Activated CD4-positive, alpha-beta memory T cell treated with anti-CD3 and anti-CD28 coated beads, Interleukin-2, amount 10 ng/mL, durations not matched to agents 7 days and 5 days (primary cell): Measurements from ENCODE around the gene NACAD. TPM values are rescaled to one million over a fixed set of nuclear protein-coding genes. Genes with fewer than 3 reads are reported as not detected.

Experiments
- CTCF ChIA-PET: fragments of 350-600 bp; sonication (Branson Sonifier 250); formaldehyde crosslinking; loops from one replicate; lab custom pipeline; 2021; ENCODE audit warnings: antibody characterized with exemption, inconsistent platforms; lab: Charles Lee
- POLR2A ChIA-PET: fragments of 350-600 bp; sonication (Branson Sonifier 250); formaldehyde crosslinking; loops from one replicate; lab custom pipeline; 2021; ENCODE audit warnings: antibody characterized with exemption; lab: Charles Lee
- DNase-seq: peaks from one replicate; pipeline ENCODE4 v3.0.0-alpha.2; 2020
- H3K27ac Mint-ChIP-seq: one replicate; pipeline ENCODE4 v1.8.0; 2021; ENCODE audit warnings: mild to moderate bottlenecking, mixed read lengths
- H3K27me3 Mint-ChIP-seq: one replicate; pipeline ENCODE4 v1.8.0; 2021; ENCODE audit warnings: mixed read lengths
- H3K36me3 Mint-ChIP-seq: one replicate; pipeline ENCODE4 v1.8.0; 2021; ENCODE audit warnings: low read depth, mixed read lengths
- H3K4me1 Mint-ChIP-seq: one replicate; pipeline ENCODE4 v1.8.0; 2021; ENCODE audit warnings: mixed read lengths
- H3K4me3 Mint-ChIP-seq: one replicate; pipeline ENCODE4 v1.8.0; 2021; ENCODE audit warnings: mild to moderate bottlenecking, mixed read lengths
- H3K9me3 Mint-ChIP-seq: one replicate; pipeline ENCODE4 v1.8.0; 2021; ENCODE audit warnings: mixed read lengths
- total RNA-seq, 2 experiments: library from RNA; stranded (reverse); gene quantifications; one replicate each; pipeline ENCODE4 v1.2.3, GENCODE V29; 2021

The NACAD gene
- total RNA-seq, 2 experiments from 2014 or later, result 0.60 TPM; not detected in 1

GRCh38 chr7:45053941-45054340, 34.8 kb downstream of the NACAD start:
- ChIA-PET CTCF (no interaction called here), POLR2A (interaction anchor here (0.5 to 1.2 kb wide), 5 partner anchors 53 to 97 kb away, joined by 3 read pairs; partner anchors contain the start of gene CCM2)
- no peak overlapping the region for H3K4me3 Mint-ChIP-seq
- H3K4me1 Mint-ChIP-seq, result peaks cover 20% of the 10 kb centered on the region
- no peak overlapping the region for H3K27ac Mint-ChIP-seq
- H3K36me3 Mint-ChIP-seq, result peaks cover 78% of the 10 kb centered on the region
- no peak for DNase-seq
- H3K27me3 Mint-ChIP-seq, result no peaks in the 10 kb centered on the region
- H3K9me3 Mint-ChIP-seq, result no peaks in the 10 kb centered on the region

- H3K36me3 Mint-ChIP-seq, result peaks cover 80% of the 10 kb centered on the region
- H3K9me3 Mint-ChIP-seq, result no peaks in the 10 kb centered on the region
- CTCF ChIA-PET, result interaction anchor here (1.4 kb wide), 1 partner anchor 83 kb away, joined by 6 read pairs; no protein-coding TSS in a partner anchor
Measured at GRCh38 chr7:45053401-45053800, 35.4 kb downstream of the NACAD start.

GRCh38 chr7:45052011-45052410, 36.8 kb downstream of the NACAD start:
- peak overlapping the region; percentile 3 for H3K27ac Mint-ChIP-seq
- H3K27me3 Mint-ChIP-seq, result no peaks in the 10 kb centered on the region
- no peak for DNase-seq
- peaks cover 76% of the 10 kb centered on the region for H3K36me3 Mint-ChIP-seq
- H3K4me1 Mint-ChIP-seq, result peaks cover 14% of the 10 kb centered on the region
- no peaks in the 10 kb centered on the region for H3K9me3 Mint-ChIP-seq
- POLR2A ChIA-PET, result interaction anchor here (0.8 to 1.1 kb wide), 3 partner anchors 16 to 204 kb away, joined by 3 to 4 read pairs (median 3); partner anchors contain the start of gene H2AZ2
- H3K4me3 Mint-ChIP-seq, result no peak overlapping the region
- CTCF ChIA-PET, result interaction anchor here (1.4 kb wide), 1 partner anchor 84 kb away, joined by 6 read pairs; no protein-coding TSS in a partner anchor

More at GRCh38 chr7:45053401-45053800, 35.4 kb downstream of the NACAD start:
- peaks cover 19% of the 10 kb centered on the region for H3K4me1 Mint-ChIP-seq
- H3K27ac Mint-ChIP-seq, result no peak overlapping the region
- POLR2A ChIA-PET, result interaction anchor here (0.5 to 1.2 kb wide), 4 partner anchors 53 to 98 kb away, joined by 3 read pairs; partner anchors contain the start of gene CCM2
- H3K27me3 Mint-ChIP-seq, result no peaks in the 10 kb centered on the region
- no peak for DNase-seq
- H3K4me3 Mint-ChIP-seq, result no peak overlapping the region

GRCh38 chr7:45050198-45050597, 38.6 kb downstream of the NACAD start:
- Mint-ChIP-seq H3K9me3 (no peaks in the 10 kb centered on the region), H3K4me3 (no peak overlapping the region), H3K27ac (no peak overlapping the region), H3K4me1 (peaks cover 16% of the 10 kb centered on the region), H3K36me3 (peaks cover 79% of the 10 kb centered on the region), H3K27me3 (no peaks in the 10 kb centered on the region)
- CTCF ChIA-PET, result no interaction called here
- POLR2A ChIA-PET, result interaction anchor here (1.3 kb wide), 1 partner anchor 10 kb away, joined by 3 read pairs; no protein-coding TSS in a partner anchor
- no peak for DNase-seq

- no peak for DNase-seq
- H3K27me3 Mint-ChIP-seq, result no peaks in the 10 kb centered on the region
- peaks cover 79% of the 10 kb centered on the region for H3K36me3 Mint-ChIP-seq
- H3K4me3 Mint-ChIP-seq, result no peak overlapping the region
- no peak overlapping the region for H3K27ac Mint-ChIP-seq
- POLR2A ChIA-PET, result interaction anchor here (0.6 to 1.3 kb wide), 6 partner anchors 9 to 76 kb away, joined by 3 to 4 read pairs (median 3); no protein-coding TSS in a partner anchor
- CTCF ChIA-PET, result interaction anchor here (0.7 to 2.2 kb wide), 2 partner anchors 23 to 75 kb away, joined by 3 to 5 read pairs; no protein-coding TSS in a partner anchor
- H3K4me1 Mint-ChIP-seq, result peaks cover 15% of the 10 kb centered on the region
- H3K9me3 Mint-ChIP-seq, result no peaks in the 10 kb centered on the region
Measured at GRCh38 chr7:45048748-45049147, 40.0 kb downstream of the NACAD start.

- Mint-ChIP-seq H3K4me1 (peaks cover 20% of the 10 kb centered on the region), H3K27ac (no peak overlapping the region), H3K9me3 (no peaks in the 10 kb centered on the region), H3K4me3 (no peak overlapping the region), H3K36me3 (peaks cover 80% of the 10 kb centered on the region), H3K27me3 (no peaks in the 10 kb centered on the region)
- DNase-seq, result no peak
- CTCF ChIA-PET, result no interaction called here
- POLR2A ChIA-PET, result no interaction called here
Measured at GRCh38 chr7:45044338-45044737, 44.4 kb downstream of the NACAD start.

GRCh38 chr7:45039106-45039505, 49.7 kb downstream of the NACAD start:
- peaks cover 54% of the 10 kb centered on the region for H3K4me1 Mint-ChIP-seq
- CTCF ChIA-PET, result no interaction called here
- POLR2A ChIA-PET, result interaction anchor here (1.3 to 4.8 kb wide), 3 partner anchors 11 to 72 kb away, joined by 5 to 40 read pairs (median 7); partner anchors contain the start of gene TBRG4
- H3K36me3 Mint-ChIP-seq, result peaks cover 81% of the 10 kb centered on the region
- no peak for DNase-seq
- no peak overlapping the region for H3K4me3 Mint-ChIP-seq
- H3K27ac Mint-ChIP-seq, result no peak overlapping the region
- no peaks in the 10 kb centered on the region for H3K27me3 Mint-ChIP-seq
- H3K9me3 Mint-ChIP-seq, result no peaks in the 10 kb centered on the region

GRCh38 chr7:45037876-45038275, 50.9 kb downstream of the NACAD start:
- DNase-seq, result no peak
- no peaks in the 10 kb centered on the region for H3K27me3 Mint-ChIP-seq
- ChIA-PET CTCF (no interaction called here), POLR2A (interaction anchor here (4.1 to 7.0 kb wide), 3 partner anchors 10 to 61 kb away, joined by 31 to 141 read pairs (median 40); partner anchors contain the start of genes CCM2 and MYO1G)
- H3K4me1 Mint-ChIP-seq, result peaks cover 61% of the 10 kb centered on the region
- H3K27ac Mint-ChIP-seq, result peak overlapping the region; percentile 9
- no peak overlapping the region for H3K4me3 Mint-ChIP-seq
- peaks cover 80% of the 10 kb centered on the region for H3K36me3 Mint-ChIP-seq
- H3K9me3 Mint-ChIP-seq, result no peaks in the 10 kb centered on the region

- Mint-ChIP-seq H3K27ac (peak overlapping the region; percentile 82), H3K4me3 (peak overlapping the region; percentile 57), H3K36me3 (peaks cover 80% of the 10 kb centered on the region), H3K27me3 (no peaks in the 10 kb centered on the region), H3K9me3 (no peaks in the 10 kb centered on the region), H3K4me1 (peaks cover 66% of the 10 kb centered on the region)
- CTCF ChIA-PET, result interaction anchor here (1.1 to 2.3 kb wide), 2 partner anchors 9 to 63 kb away, joined by 6 to 24 read pairs; no protein-coding TSS in a partner anchor
- POLR2A ChIA-PET, result interaction anchor here (1.2 to 7.0 kb wide), 10 partner anchors 9 to 151 kb away, joined by 3 to 141 read pairs (median 8); partner anchors contain the start of genes CCM2, MYO1G, PURB and TBRG4
- peak; percentile 33 for DNase-seq
Measured at GRCh38 chr7:45036796-45037195, 52.0 kb downstream of the NACAD start.

- no peaks in the 10 kb centered on the region for H3K9me3 Mint-ChIP-seq
- H3K36me3 Mint-ChIP-seq, result peaks cover 78% of the 10 kb centered on the region
- no peaks in the 10 kb centered on the region for H3K27me3 Mint-ChIP-seq
- H3K4me1 Mint-ChIP-seq, result peaks cover 70% of the 10 kb centered on the region
- peak overlapping the region; percentile 82 for H3K27ac Mint-ChIP-seq
- POLR2A ChIA-PET, result interaction anchor here (0.7 to 7.0 kb wide), 17 partner anchors 8 to 155 kb away, joined by 3 to 141 read pairs (median 5); partner anchors contain the start of genes CCM2, MYO1G, PURB and TBRG4
- no peak for DNase-seq
- CTCF ChIA-PET, result interaction anchor here (0.9 to 2.3 kb wide), 6 partner anchors 9 to 100 kb away, joined by 3 to 24 read pairs (median 8); no protein-coding TSS in a partner anchor
- peak overlapping the region; percentile 57 for H3K4me3 Mint-ChIP-seq
Measured at GRCh38 chr7:45036317-45036716, 52.5 kb downstream of the NACAD start.

- POLR2A ChIA-PET, result interaction anchor here (0.7 to 7.0 kb wide), 17 partner anchors 8 to 155 kb away, joined by 3 to 141 read pairs (median 5); partner anchors contain the start of genes CCM2, MYO1G, PURB and TBRG4
- Mint-ChIP-seq H3K36me3 (peaks cover 74% of the 10 kb centered on the region), H3K9me3 (no peaks in the 10 kb centered on the region), H3K4me1 (peaks cover 70% of the 10 kb centered on the region), H3K27me3 (no peaks in the 10 kb centered on the region), H3K4me3 (peak overlapping the region; percentile 57), H3K27ac (peak overlapping the region; percentile 82)
- CTCF ChIA-PET, result interaction anchor here (0.9 to 2.3 kb wide), 8 partner anchors 8 to 100 kb away, joined by 3 to 24 read pairs (median 6); no protein-coding TSS in a partner anchor
- peak; percentile 38 for DNase-seq
Measured at GRCh38 chr7:45035893-45036292, 52.9 kb downstream of the NACAD start.

- Mint-ChIP-seq H3K4me1 (peaks cover 70% of the 10 kb centered on the region), H3K27ac (peak overlapping the region; percentile 62), H3K27me3 (no peaks in the 10 kb centered on the region), H3K4me3 (peak overlapping the region; percentile 12), H3K36me3 (peaks cover 69% of the 10 kb centered on the region), H3K9me3 (no peaks in the 10 kb centered on the region)
- ChIA-PET CTCF (interaction anchor here (1.1 to 2.3 kb wide), 7 partner anchors 14 to 101 kb away, joined by 3 to 24 read pairs (median 7); no protein-coding TSS in a partner anchor), POLR2A (interaction anchor here (0.9 to 7.0 kb wide), 14 partner anchors 7 to 150 kb away, joined by 3 to 141 read pairs (median 5); partner anchors contain the start of genes CCM2, MYO1G, PURB and TBRG4)
- DNase-seq, result no peak
Measured at GRCh38 chr7:45035371-45035770, 53.4 kb downstream of the NACAD start.
